GM10248 (cell line): ENCODE results near the gene NTM.

ENCODE experiments used
- CTCF ChIA-PET: fragments of 300-600 bp; sonication (Branson Sonifier 250); formaldehyde crosslinking; extraction: SDS; loops from one replicate; lab custom pipeline; 2021; ENCODE audit warnings: antibody characterized with exemption; lab: Yijun Ruan, JAX
- POLR2A ChIA-PET: fragments of 350-650 bp; sonication (Branson Sonifier 250); formaldehyde crosslinking; extraction: SDS; loops from one replicate; lab custom pipeline; 2020; ENCODE audit warnings: antibody characterized with exemption; lab: Yijun Ruan, JAX
- DNase-seq: peaks from one replicate; pipeline ENCODE4 v3.0.0; 2012; ENCODE audit errors: extremely low spot score
- TF ChIP-seq, protein P1 (sequence below): IDR thresholded peaks from 2 replicates; pipeline ENCODE4 v1.5.1; 2012; ENCODE audit warnings: mild to moderate bottlenecking, low read depth; ENCODE audit errors: extremely low read depth, missing control alignments, control extremely low read depth

Gene NTM

DNA sequence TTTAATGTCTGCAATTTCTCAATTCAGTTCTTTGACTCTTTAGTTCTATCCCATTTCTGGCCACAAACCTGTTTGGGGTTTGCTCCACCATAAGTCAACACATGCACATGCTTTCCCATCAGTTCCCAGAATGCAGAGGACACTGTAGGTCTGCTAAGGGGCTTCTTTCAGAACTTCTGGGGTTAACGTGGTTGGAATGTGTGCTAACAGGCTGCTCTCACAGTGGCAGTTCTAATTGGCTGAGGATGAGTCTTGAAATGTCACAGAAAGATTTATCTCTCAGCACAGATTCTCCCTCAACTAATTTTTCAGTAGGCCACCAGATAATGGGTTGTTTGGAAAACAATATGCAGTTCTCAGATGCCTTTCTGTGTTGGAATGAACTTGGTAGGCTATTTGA lies 703.4 kb downstream of the NTM start:
- TF ChIP-seq, protein P1, sequence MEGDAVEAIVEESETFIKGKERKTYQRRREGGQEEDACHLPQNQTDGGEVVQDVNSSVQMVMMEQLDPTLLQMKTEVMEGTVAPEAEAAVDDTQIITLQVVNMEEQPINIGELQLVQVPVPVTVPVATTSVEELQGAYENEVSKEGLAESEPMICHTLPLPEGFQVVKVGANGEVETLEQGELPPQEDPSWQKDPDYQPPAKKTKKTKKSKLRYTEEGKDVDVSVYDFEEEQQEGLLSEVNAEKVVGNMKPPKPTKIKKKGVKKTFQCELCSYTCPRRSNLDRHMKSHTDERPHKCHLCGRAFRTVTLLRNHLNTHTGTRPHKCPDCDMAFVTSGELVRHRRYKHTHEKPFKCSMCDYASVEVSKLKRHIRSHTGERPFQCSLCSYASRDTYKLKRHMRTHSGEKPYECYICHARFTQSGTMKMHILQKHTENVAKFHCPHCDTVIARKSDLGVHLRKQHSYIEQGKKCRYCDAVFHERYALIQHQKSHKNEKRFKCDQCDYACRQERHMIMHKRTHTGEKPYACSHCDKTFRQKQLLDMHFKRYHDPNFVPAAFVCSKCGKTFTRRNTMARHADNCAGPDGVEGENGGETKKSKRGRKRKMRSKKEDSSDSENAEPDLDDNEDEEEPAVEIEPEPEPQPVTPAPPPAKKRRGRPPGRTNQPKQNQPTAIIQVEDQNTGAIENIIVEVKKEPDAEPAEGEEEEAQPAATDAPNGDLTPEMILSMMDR: no peak
- no peak for DNase-seq
- POLR2A ChIA-PET: no interaction called here
- CTCF ChIA-PET: interaction anchor here (1.0 kb wide), 1 partner anchor 17 kb away, joined by 3 read pairs; no protein-coding TSS in a partner anchor

DNA sequence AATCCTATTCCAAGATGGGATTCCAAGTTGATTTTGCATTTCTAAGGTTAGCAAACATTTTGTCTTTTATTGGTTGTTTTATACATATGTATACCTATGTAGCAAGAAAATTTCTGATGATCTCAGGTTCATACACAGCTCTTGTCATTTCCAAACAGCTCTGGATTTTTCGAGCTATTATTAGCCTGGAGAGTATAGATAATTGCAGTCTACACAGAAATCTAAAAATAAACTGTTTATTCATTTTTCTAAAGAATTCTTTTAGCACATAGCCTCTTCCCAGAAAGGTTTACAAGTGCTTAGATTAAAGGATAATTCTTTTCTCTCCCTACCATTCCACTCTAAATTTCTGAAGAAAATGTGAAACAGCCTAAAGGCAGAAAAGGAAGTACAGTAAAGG lies 705.0 kb downstream of the NTM start:
- TF ChIP-seq, protein P1: no peak
- ChIA-PET POLR2A (no interaction called here), CTCF (no interaction called here)
- DNase-seq: no peak

DNA sequence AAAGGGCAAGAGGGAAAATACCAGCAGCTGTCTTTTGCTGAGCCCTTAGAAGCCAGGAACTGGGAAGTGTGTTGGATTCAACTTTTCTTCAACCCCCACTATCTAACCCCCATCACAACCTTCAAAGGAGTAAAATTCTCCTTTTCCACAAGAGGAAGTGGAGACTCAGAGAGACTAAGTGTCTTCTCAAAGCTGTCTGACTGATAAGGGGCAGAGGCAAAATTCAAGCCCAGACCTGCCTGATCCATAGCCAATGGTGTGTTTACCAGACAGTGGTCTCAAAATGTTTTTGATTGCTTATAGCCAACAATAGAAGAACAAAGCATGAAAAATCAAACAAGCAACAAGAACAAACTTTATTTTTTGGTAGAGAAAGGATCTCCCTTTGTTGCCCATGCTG lies 707.0 kb downstream of the NTM start:
- TF ChIP-seq, protein P1: no peak
- POLR2A ChIA-PET: no interaction called here
- no peak for DNase-seq
- CTCF ChIA-PET: interaction anchor here (1.2 kb wide), 1 partner anchor 9 kb away, joined by 3 read pairs; no protein-coding TSS in a partner anchor

DNA sequence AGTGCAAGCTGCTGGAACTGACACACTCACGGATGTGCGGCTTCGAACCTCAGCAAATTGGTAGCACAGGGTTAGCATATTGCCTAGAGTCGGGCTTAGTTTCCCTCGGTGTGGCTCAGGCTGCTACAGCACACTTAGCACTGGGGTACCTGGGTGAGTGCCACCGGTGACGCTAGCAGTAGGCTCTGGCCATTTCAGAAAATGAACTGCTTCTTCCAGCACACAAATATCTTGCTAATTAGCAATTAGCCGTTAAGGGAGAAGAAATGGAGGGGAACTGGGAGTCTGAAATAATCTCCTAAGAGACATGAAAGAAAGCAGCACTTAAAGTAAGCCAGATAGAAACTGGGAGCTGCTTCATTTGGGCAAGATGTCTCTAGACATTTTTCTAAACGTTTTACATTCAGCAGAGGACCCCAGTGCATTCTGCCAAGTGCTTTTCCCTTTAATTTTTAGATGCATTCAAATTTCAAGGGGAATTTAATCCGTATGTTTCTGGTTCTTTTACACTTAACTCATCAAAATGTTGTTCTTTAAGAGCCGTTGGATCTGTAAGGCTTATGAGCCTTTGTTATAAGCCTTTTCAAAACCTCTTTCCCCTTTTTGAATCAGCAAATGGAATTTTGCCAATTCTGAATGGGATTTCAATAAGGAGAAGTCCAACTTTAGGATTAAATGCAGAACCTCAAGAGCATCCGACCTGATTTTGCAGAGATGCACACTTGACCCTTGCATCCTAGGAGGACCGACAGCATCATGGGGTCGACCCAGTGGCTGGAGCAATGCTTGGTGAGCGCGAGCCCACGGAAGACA lies 708.1 kb downstream of the NTM start:
- ChIA-PET POLR2A (no interaction called here), CTCF (no interaction called here)
- DNase-seq: no peak
- TF ChIP-seq, protein P1: no peak

DNA sequence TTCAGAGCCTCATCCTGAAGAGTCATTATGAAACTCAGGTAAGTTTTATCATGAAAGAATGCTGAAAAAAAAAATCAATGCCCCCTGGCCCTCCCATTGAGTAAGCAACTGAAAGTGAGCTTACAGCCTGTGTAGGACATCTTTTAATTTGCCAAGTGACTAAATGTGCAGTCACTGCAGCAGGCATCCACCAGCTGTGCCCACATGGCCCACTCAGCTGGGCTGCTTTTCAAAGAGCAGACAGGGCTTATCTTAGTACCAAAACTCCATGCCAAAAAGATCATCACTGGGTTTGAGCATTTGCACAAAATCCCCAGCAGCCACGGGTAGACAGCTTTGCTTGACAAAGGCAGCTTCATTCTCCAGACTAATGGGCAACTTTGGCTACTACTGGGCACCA lies 709.7 kb downstream of the NTM start:
- POLR2A ChIA-PET: no interaction called here
- TF ChIP-seq, protein P1: no peak
- no peak for DNase-seq
- CTCF ChIA-PET: no interaction called here

DNA sequence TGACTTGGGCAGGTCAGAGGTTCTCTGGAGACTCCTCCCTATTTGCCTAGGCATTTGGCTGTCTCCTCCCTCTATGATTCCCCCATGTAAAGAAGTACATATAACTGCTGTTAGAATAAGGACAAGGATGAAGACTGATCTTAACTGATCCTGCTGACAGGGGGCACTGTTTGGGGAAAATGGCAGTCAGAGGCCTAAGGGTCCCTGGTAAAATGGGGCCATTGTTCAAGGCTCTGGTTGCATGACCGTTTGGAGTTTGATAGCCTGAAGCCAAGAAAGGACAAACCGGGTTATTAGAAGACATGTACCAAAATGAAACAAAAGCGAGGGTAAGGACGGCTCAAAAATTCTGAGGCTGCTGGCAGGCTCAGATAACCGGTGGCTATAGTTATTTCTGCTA lies 712.2 kb downstream of the NTM start:
- TF ChIP-seq, protein P1: no peak
- POLR2A ChIA-PET: no interaction called here
- DNase-seq: no peak
- CTCF ChIA-PET: no interaction called here

DNA sequence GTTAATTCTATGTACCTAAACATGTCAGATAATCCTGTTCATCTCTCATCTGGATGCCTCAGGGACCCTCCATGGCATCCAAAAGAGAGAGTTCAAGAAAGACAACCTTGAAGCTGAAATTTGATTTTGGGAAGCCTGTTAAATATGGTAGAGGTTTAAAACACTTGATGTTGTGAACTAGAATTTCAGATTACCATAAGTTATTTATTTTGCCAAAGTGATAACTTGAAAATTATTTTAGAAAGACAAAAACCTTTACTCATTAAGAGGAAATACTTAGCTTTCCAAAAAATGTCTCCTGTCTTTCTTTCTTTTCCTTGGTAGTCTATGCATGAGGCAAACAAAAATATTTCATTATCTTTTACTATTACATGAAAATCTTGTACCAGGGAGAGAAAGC lies 714.0 kb downstream of the NTM start:
- TF ChIP-seq, protein P1: no peak
- ChIA-PET CTCF (no interaction called here), POLR2A (no interaction called here)
- no peak for DNase-seq
